Sigmoid colon (tissue), 7 donors: ENCODE results near the gene FANCC. TPM values are rescaled to one million over a fixed set of nuclear protein-coding genes. Genes with fewer than 3 reads are reported as not detected.
A peak's percentile ranks its signal among the peaks of the same experiment; 100 is the strongest.

Experiments used
- DNase-seq: peaks from one replicate; pipeline ENCODE4 v3.0.0-alpha.2; 2019
- H3K27ac ChIP-seq, 4 donors: fragments of 200-600 bp; sonication (generic); one replicate each; pipeline ENCODE4 v1.5.1; 2016 to 2019; ENCODE audit warnings: mild to moderate bottlenecking in 1 of 4
- H3K27me3 ChIP-seq, 3 donors: fragments of 200-600 bp; sonication (generic); one replicate each; pipeline ENCODE4 v1.5.1; 2019; ENCODE audit warnings: mild to moderate bottlenecking in 1 of 3
- H3K36me3 ChIP-seq, 4 donors: fragments of 200-600 bp; sonication (generic); one replicate each; pipeline ENCODE4 v1.5.1; 2016 to 2019
- H3K4me1 ChIP-seq, 4 donors: fragments of 200-600 bp; sonication (generic); one replicate each; pipeline ENCODE4 v1.5.1; 2017 to 2019
- H3K4me3 ChIP-seq, 4 donors: fragments of 200-600 bp; sonication (generic); one replicate each; pipeline ENCODE4 v1.5.1; 2017 to 2019; ENCODE audit warnings: mild to moderate bottlenecking in 2 of 4, moderate library complexity in 1 of 4
- H3K9me3 ChIP-seq, 4 donors: fragments of 200-600 bp in 3 of 4; sonication (generic) in 3 of 4; one replicate each; pipeline versions ENCODE4 v1.5.1 to v1.6.1; 2013 to 2019
- EP300 ChIP-seq, 4 donors: sonication (generic); formaldehyde crosslinking; IDR thresholded peaks; one replicate each; pipeline ENCODE4 v1.6.1; 2017; ENCODE audit warnings: antibody characterized with exemption in 4 of 4
- POLR2A ChIP-seq, 2 donors: fragments of 450-650 bp; IDR thresholded peaks; one replicate each; pipeline ENCODE4 v1.6.1; 2016; ENCODE audit warnings: antibody characterized with exemption in 2 of 2, mild to moderate bottlenecking in 2 of 2, moderate library complexity in 2 of 2
- POLR2AphosphoS5 ChIP-seq, 4 donors: sonication (generic); formaldehyde crosslinking; IDR thresholded peaks; one replicate each; pipeline ENCODE4 v1.6.1; 2017; ENCODE audit warnings: antibody characterized with exemption in 4 of 4
- WGBS, 2 donors: extraction: QIAGEN DNeasy Blood & Tissue Kit; methylation state at CpG; one replicate each; pipeline ENCODE4 v1.1.7; 2013; 5-methylcytosine and 5-hydroxymethylcytosine counted together
- intact Hi-C: fragments of 100-400 bp; cut with DNase I; formaldehyde crosslinking; loops from one replicate; pipeline ENCODE4 v1.15.1; 2023
- polyA plus RNA-seq, 3 donors: library from polyadenylated mRNA; stranded (reverse); fragments of 200-250 nt; gene quantifications; one replicate each; pipeline ENCODE4 v1.2.3, GENCODE V29; 2013
- total RNA-seq, 4 donors: library from RNA; depleted of rRNA; stranded (reverse); fragments of >200 nt; gene quantifications; one replicate each; pipeline ENCODE4 v1.1.0, GENCODE V29; 2016
- TF ChIP-seq, protein P1 (sequence below), 4 experiments: fragments of 450-650 bp in 3 of 4; fragments of 200-600 bp in 1 of 4; IDR thresholded peaks; one replicate each; pipeline ENCODE4 v1.5.1; 2016 to 2019; ENCODE audit warnings: antibody characterized with exemption in 4 of 4, mild to moderate bottlenecking in 3 of 4, moderate library complexity in 2 of 4
- donor health status: healthy with polysubstance abuse.
- donor health status: Bipolar disorder and iron deficiency.
- donor health status: healthy.

Gene FANCC
- total and polyA plus RNA-seq, 7 donors = 2.4 to 10.6 (median 5.3) TPM

GRCh38 chr9:95155220-95155619, 162.3 kb downstream of the FANCC start:
- intact Hi-C loops = no loop called here
- Histone ChIP-seq H3K9me3 (no peaks in the 10 kb centered on the region), H3K27me3 (no peaks in the 10 kb centered on the region), H3K27ac (no peak overlapping the region), H3K4me1 (peaks cover 0 to 14% (median 13%) of the 10 kb centered on the region in 4 donors), H3K36me3 (no peaks in the 10 kb centered on the region), H3K4me3 (no peak overlapping the region)
- WGBS, 2 donors = 55 to 73% methylated on average over 2 to 3 of the region's 3 CpGs
- TF ChIP-seq, protein P1, sequence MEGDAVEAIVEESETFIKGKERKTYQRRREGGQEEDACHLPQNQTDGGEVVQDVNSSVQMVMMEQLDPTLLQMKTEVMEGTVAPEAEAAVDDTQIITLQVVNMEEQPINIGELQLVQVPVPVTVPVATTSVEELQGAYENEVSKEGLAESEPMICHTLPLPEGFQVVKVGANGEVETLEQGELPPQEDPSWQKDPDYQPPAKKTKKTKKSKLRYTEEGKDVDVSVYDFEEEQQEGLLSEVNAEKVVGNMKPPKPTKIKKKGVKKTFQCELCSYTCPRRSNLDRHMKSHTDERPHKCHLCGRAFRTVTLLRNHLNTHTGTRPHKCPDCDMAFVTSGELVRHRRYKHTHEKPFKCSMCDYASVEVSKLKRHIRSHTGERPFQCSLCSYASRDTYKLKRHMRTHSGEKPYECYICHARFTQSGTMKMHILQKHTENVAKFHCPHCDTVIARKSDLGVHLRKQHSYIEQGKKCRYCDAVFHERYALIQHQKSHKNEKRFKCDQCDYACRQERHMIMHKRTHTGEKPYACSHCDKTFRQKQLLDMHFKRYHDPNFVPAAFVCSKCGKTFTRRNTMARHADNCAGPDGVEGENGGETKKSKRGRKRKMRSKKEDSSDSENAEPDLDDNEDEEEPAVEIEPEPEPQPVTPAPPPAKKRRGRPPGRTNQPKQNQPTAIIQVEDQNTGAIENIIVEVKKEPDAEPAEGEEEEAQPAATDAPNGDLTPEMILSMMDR (IDR thresholded peaks at IDR 0.05) = no peak
- no peak for TF ChIP-seq POLR2AphosphoS5 (IDR thresholded peaks at IDR 0.05)
- no peak for TF ChIP-seq EP300 (IDR thresholded peaks at IDR 0.05)
- no peak for DNase-seq

- H3K4me3 ChIP-seq = no peak overlapping the region
- TF ChIP-seq, protein P1 (IDR thresholded peaks at IDR 0.05) = no peak
- TF ChIP-seq POLR2A (IDR thresholded peaks at IDR 0.05) = no peak
- no peak for TF ChIP-seq EP300 (IDR thresholded peaks at IDR 0.05)
- TF ChIP-seq POLR2AphosphoS5 (IDR thresholded peaks at IDR 0.05) = no peak
- H3K36me3 ChIP-seq = no peaks in the 10 kb centered on the region
- intact Hi-C loops = no loop called here
- no peaks in the 10 kb centered on the region for H3K27me3 ChIP-seq
- no peaks in the 10 kb centered on the region for H3K4me1 ChIP-seq
- no peak for DNase-seq
- H3K27ac ChIP-seq = no peak overlapping the region
- H3K9me3 ChIP-seq = no peaks in the 10 kb centered on the region
- WGBS, 2 donors = 93 to 96% methylated on average over 7 of the region's 7 CpGs
These were observed 166.6 kb downstream of the FANCC start for GRCh38 chr9:95150903-95151302.

- peaks cover 0 to 7% (median 1%) of the 10 kb centered on the region in 4 donors for H3K4me1 ChIP-seq
- 85% methylated on average over 2 of the region's 2 CpGs for WGBS, 2 donors
- no peak overlapping the region for H3K4me3 ChIP-seq
- no peaks in the 10 kb centered on the region for H3K9me3 ChIP-seq
- H3K27ac ChIP-seq = no peak overlapping the region
- TF ChIP-seq POLR2AphosphoS5 (IDR thresholded peaks at IDR 0.05) (no peak), EP300 (IDR thresholded peaks at IDR 0.05) (no peak), POLR2A (IDR thresholded peaks at IDR 0.05) (no peak)
- TF ChIP-seq, protein P1 (IDR thresholded peaks at IDR 0.05) = no peak
- no peak for DNase-seq
- H3K27me3 ChIP-seq = no peaks in the 10 kb centered on the region
- intact Hi-C loops = no loop called here
- H3K36me3 ChIP-seq = no peaks in the 10 kb centered on the region
These were observed 169.3 kb downstream of the FANCC start for GRCh38 chr9:95148208-95148520.

DNA sequence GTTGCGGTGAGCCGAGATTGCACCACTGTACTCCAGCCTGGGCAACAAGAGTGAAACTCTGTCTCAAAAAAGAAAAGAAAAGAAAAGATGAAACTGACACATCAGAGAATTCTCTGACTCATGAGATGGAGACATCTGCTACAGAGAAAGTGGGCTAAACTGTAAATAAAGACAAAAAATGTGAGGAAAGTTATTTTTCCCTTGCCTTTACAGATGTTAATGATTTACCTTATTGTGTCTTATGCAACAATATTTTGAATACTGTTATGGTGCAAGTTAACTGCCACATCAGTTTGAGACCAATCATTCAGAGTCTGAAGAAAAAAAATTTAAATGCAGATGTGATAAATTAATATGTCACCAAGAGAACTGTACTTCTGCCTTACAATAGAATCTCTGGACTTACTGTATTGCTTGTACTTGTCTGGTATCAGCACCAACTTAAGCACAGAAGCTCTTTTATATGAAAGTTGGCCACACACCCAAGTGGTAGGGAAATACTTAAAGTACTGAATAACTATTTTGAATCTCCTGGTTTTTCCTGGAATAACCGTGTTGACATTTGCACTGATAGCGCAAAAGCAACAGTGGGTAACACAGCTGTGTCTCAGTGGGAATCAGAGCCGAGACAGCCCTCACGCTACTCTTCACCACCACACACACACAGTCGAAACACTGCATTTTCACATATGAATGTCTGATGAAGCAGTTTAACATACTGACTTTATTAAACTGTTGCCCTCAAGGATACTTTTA, 169.9 kb downstream of the FANCC start:
- H3K27ac ChIP-seq = no peak overlapping the region
- TF ChIP-seq POLR2A (IDR thresholded peaks at IDR 0.05) (no peak), EP300 (IDR thresholded peaks at IDR 0.05) (no peak), POLR2AphosphoS5 (IDR thresholded peaks at IDR 0.05) (no peak)
- 83 to 85% methylated on average over 7 of the region's 7 CpGs for WGBS, 2 donors

GRCh38 chr9:95143591-95144561, 173.6 kb downstream of the FANCC start:
- peak; percentile 97 for DNase-seq
- Histone ChIP-seq H3K4me3 (no peak overlapping the region), H3K4me1 (peaks cover 0 to 8% (median 4%) of the 10 kb centered on the region in 4 donors), H3K9me3 (no peaks in the 10 kb centered on the region), H3K27me3 (no peaks in the 10 kb centered on the region), H3K27ac (peak overlapping the region; percentile 15 to 65 (median 43)), H3K36me3 (no peaks in the 10 kb centered on the region)
- intact Hi-C loops = no loop called here
- no peak for TF ChIP-seq POLR2A (IDR thresholded peaks at IDR 0.05)
- TF ChIP-seq, protein P1 (IDR thresholded peaks at IDR 0.05) = no peak
- no peak for TF ChIP-seq EP300 (IDR thresholded peaks at IDR 0.05)
- TF ChIP-seq POLR2AphosphoS5 (IDR thresholded peaks at IDR 0.05) = peak; percentile 55 to 84 (median 66)
- 75 to 87% methylated on average over 18 of the region's 18 CpGs for WGBS, 2 donors

More for the DNA sequence above, 169.9 kb downstream of the FANCC start:
- intact Hi-C loops = no loop called here
- Histone ChIP-seq H3K4me3 (no peak overlapping the region), H3K9me3 (no peaks in the 10 kb centered on the region), H3K4me1 (peaks cover 0 to 7% (median 1%) of the 10 kb centered on the region in 4 donors), H3K36me3 (no peaks in the 10 kb centered on the region), H3K27me3 (no peaks in the 10 kb centered on the region)
- DNase-seq = no peak
